ENCODE data around the gene CERS6. TPM values are rescaled to one million over a fixed set of nuclear protein-coding genes. Genes with fewer than 3 reads are reported as not detected.

Gene CERS6
- total RNA-seq, 4 donors from 2014 or later = 17.6 to 31.1 (median 24.1) TPM

DNA sequence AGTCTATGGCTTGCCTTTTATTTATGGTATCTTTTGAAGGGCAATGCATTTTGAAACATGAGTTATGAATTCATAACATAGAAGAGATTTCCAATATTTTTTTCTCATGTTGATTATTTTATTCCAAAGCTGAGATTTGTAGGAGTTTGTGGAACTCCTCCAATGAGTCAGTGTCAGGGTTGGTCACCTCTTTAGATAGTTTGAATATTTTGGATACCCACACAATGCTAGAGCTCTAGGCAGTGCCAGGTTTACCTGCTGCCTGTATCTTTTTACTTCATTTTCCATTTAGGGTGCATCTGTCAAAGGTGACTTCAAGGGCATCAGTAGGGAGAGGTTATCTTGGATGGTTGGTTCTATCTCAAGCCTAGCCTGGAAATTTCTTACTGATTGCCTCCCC, 152.7 kb downstream of the CERS6 start:
- Histone ChIP-seq H3K36me3 (peaks cover 0 to 9% (median 0%) of the 10 kb centered on the region in 3 donors), H3K27me3 (no peaks in the 10 kb centered on the region), H3K9me3 (peaks cover 0 to 15% (median 9%) of the 10 kb centered on the region in 3 donors), H3K4me3 (no peak overlapping the region), H3K4me1 (peaks cover 0 to 34% (median 6%) of the 10 kb centered on the region in 3 donors), H3K27ac (no peak overlapping the region)
- TF ChIP-seq, protein P1, sequence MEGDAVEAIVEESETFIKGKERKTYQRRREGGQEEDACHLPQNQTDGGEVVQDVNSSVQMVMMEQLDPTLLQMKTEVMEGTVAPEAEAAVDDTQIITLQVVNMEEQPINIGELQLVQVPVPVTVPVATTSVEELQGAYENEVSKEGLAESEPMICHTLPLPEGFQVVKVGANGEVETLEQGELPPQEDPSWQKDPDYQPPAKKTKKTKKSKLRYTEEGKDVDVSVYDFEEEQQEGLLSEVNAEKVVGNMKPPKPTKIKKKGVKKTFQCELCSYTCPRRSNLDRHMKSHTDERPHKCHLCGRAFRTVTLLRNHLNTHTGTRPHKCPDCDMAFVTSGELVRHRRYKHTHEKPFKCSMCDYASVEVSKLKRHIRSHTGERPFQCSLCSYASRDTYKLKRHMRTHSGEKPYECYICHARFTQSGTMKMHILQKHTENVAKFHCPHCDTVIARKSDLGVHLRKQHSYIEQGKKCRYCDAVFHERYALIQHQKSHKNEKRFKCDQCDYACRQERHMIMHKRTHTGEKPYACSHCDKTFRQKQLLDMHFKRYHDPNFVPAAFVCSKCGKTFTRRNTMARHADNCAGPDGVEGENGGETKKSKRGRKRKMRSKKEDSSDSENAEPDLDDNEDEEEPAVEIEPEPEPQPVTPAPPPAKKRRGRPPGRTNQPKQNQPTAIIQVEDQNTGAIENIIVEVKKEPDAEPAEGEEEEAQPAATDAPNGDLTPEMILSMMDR (IDR thresholded peaks at IDR 0.05) = no peak
- TF ChIP-seq POLR2A (IDR thresholded peaks at IDR 0.05) = no peak
- DNase-seq = no peak
- intact Hi-C loops (cut with DNase I) = no loop called here

DNA sequence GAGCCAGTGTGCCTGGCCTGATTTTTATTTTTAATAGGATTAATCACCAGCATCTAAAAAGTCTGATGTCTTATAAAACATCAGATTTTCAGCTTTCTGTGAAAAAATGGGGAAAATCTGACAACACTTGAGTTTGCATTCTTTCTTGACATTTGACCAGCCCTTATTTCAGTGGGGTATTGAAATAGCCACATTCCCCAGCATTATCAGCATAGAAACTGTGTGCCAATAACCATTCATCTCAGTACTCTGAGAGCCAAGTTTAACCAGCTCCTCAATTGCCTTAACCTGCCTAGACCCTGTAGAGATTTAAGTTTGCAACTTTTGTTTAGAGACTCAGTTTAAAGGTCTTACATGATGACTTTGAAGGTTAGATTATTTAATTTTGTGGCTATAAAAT, 155.0 kb downstream of the CERS6 start:
- intact Hi-C loops (cut with DNase I) = no loop called here
- peaks cover 0 to 41% (median 6%) of the 10 kb centered on the region in 3 donors for H3K4me1 ChIP-seq
- peaks cover 0 to under 1% (median 0%) of the 10 kb centered on the region in 3 donors for H3K36me3 ChIP-seq
- H3K4me3 ChIP-seq = no peak overlapping the region
- no peak overlapping the region for H3K27ac ChIP-seq
- H3K27me3 ChIP-seq = no peaks in the 10 kb centered on the region
- H3K9me3 ChIP-seq = peaks cover 0 to under 1% (median 0%) of the 10 kb centered on the region in 3 donors
- TF ChIP-seq, protein P1 (IDR thresholded peaks at IDR 0.05) = no peak
- no peak for TF ChIP-seq POLR2A (IDR thresholded peaks at IDR 0.05)
- DNase-seq = no peak

DNA sequence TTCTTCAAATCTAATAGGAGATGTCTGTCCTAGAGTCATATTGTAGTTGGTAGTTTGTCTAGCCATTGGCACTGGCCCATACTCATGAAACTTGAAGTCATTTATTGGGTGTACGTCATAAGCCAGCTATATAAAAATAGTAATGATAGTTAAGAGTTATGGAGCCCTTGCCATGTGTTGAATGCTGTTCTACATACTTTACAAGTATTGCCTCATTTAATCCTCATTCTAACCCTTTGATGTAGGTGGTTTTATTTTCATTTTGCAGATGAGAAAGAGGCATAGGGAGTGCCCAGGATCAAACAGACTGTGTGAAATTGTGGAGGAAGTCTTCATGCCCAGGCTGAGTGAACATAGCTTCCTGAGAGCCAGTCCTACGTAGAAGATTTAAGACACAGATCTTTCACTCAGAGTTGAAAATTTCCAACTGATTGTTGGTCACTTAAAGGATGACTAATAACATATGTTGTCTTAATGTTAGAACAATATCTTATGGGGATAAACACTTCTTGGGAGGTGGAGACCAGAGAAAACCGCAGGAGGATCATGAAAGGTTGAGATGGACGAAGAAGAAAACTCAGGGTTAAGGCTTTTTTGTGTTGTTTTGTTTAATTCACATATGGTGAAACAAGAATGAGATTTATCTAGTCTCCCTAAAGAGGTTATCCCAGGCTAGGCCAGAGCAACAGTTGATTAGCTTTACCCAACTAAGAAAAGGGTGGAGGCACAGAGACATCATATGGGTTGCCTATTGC, 156.0 kb downstream of the CERS6 start:
- Histone ChIP-seq H3K9me3 (no peaks in the 10 kb centered on the region), H3K27ac (no peak overlapping the region), H3K4me1 (peaks cover 0 to 41% (median 6%) of the 10 kb centered on the region in 3 donors), H3K4me3 (no peak overlapping the region), H3K27me3 (no peaks in the 10 kb centered on the region), H3K36me3 (no peaks in the 10 kb centered on the region)
- WGBS, 2 donors = 76 to 91% methylated on average over 4 of the region's 4 CpGs
- no peak for DNase-seq
- TF ChIP-seq, protein P1 (IDR thresholded peaks at IDR 0.05) = no peak
- no peak for TF ChIP-seq POLR2A (IDR thresholded peaks at IDR 0.05)
- intact Hi-C loops (cut with DNase I) = no loop called here

DNA sequence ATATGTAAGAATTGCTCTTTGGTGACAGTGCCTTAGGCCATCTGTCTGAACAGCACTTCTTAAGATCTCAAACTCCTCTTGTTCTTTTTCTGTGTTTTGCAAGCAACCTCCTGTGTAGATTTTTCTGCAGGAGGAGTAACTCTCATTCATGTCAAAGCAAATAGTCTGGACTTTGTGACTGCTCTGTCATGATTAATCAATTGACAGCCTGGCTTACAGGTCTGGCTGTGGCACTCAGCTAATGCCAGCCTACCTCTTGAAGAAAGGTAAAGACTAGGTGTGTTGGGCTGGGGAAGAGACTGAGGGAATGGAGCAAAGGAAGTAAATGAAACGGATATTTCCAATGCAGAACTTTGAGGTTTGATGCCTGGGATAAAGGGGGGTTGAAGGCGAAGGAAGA, 156.6 kb downstream of the CERS6 start:
- H3K27ac ChIP-seq = no peak overlapping the region

DNA sequence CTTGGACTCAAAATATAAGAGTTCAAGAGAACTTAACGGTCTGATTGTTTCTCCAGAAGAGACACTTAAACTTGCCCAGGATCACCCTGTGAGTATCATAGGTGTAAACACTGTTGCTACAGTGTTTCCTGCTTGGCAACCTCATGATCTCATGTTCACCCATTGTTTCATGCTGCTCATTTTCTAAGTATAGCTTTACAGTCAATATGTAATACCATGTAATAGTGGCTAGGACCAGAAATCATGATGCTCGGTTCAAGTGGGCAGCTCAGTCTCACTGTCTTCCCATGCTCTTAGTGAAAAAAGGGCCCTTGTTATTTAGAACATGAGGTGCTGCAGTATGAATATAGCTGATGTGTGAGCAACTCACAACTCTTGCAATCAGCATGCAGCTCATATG, 157.5 kb downstream of the CERS6 start:
- DNase-seq = no peak
- WGBS, 2 donors = 80 to 86% methylated on average over 2 of the region's 2 CpGs
- TF ChIP-seq POLR2A (IDR thresholded peaks at IDR 0.05) = no peak
- TF ChIP-seq, protein P1 (IDR thresholded peaks at IDR 0.05) = no peak
- Histone ChIP-seq H3K4me1 (peaks cover 0 to 30% (median 6%) of the 10 kb centered on the region in 3 donors), H3K4me3 (no peak overlapping the region), H3K36me3 (no peaks in the 10 kb centered on the region), H3K27ac (no peak overlapping the region), H3K9me3 (no peaks in the 10 kb centered on the region), H3K27me3 (no peaks in the 10 kb centered on the region)
- intact Hi-C loops (cut with DNase I) = no loop called here

More for the DNA sequence above, 156.6 kb downstream of the CERS6 start:
- intact Hi-C loops (cut with DNase I) = no loop called here
- H3K4me1 ChIP-seq = peaks cover 0 to 38% (median 6%) of the 10 kb centered on the region in 3 donors
- H3K9me3 ChIP-seq = no peaks in the 10 kb centered on the region
- no peaks in the 10 kb centered on the region for H3K36me3 ChIP-seq
- no peak for DNase-seq
- TF ChIP-seq, protein P1 (IDR thresholded peaks at IDR 0.05) = no peak
- TF ChIP-seq POLR2A (IDR thresholded peaks at IDR 0.05) = no peak
- no peak overlapping the region for H3K4me3 ChIP-seq
- H3K27me3 ChIP-seq = no peaks in the 10 kb centered on the region
- WGBS, 2 donors = 77 to 85% methylated on average over 2 of the region's 2 CpGs

All from esophagus squamous epithelium (tissue), 5 donors.